GM19238 (cell line): ENCODE measurements around the gene GTSE1.

Experiments
- DNase-seq: peaks from one replicate; pipeline ENCODE4 v3.0.0; 2011; ENCODE audit warnings: low spot score; ENCODE audit not compliant: insufficient read length

GTSE1 gene

DNA sequence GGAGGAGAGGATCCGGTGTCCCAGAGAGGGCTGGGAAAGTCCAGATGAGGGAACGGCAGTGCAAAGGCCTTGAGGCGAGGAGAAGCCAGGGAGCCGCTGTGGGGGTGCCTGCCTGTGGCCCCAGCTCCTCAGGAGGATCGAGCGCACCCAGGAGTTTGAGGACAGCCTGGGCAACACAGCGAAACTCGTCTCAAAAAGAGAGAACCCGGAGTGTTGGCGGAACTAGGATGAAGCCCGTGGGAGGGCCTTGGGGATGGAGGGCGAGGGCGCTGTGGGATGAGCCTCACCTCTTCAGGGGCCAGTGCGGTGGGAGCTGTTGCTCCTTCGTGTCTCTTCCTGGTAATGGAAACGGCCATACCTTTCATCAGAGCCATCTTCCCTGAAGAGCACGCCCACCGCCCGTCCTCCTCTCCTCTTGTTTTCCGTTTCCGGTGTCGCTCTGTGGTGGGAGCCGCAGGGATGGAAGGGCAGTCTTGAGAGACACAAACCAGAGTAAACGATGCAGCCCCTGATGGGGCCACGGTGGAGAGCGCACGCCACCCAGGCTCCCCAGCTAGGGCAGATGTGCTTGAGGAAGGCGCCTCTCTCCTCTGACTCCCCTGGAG is 54.6 kb downstream of the GTSE1 start:
- DNase-seq: no peak

DNA sequence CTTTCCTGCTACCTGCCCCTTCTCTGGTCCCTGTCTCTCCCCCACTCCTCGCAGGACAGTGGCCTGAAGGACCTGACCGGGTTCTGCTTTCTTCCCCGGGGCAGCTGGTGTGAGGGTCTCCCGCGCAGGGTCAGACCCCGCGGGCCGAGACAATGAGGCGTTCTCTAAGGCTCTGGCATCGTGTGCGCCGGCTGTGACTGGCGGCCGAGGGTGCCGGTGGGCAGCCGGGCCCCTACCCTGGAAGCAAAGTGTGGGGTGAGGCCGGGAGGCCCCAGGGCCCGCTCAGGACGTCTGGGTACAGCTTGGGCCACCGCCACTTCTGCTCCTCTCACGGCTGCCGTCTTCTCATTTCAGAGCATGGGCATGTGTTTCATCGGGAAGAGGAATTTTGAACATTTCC is 55.1 kb downstream of the GTSE1 start:
- no peak for DNase-seq

DNA sequence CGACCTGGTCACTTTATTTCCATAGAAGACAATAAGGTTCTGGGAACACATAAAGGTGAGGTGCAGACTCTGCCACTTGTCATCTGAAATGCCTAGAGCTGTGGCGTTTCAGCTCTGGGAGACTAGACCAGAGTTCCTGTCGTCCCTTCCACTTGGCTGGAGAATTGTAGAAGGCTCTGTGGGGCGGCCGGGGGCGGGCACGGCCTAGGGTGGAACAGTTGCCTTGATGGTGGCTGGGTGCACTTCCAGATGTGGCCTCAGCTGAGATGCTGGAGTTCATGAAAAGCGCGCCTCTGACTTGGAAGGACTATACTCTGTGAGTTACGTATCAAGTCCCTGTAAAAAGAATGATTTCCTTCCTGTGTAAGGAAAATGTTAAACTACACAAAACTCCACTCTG is 55.6 kb downstream of the GTSE1 start:
- DNase-seq: no peak

- no peak for DNase-seq
These were observed 56.2 kb downstream of the GTSE1 start for GRCh38 chr22:46352691-46353386.

DNA sequence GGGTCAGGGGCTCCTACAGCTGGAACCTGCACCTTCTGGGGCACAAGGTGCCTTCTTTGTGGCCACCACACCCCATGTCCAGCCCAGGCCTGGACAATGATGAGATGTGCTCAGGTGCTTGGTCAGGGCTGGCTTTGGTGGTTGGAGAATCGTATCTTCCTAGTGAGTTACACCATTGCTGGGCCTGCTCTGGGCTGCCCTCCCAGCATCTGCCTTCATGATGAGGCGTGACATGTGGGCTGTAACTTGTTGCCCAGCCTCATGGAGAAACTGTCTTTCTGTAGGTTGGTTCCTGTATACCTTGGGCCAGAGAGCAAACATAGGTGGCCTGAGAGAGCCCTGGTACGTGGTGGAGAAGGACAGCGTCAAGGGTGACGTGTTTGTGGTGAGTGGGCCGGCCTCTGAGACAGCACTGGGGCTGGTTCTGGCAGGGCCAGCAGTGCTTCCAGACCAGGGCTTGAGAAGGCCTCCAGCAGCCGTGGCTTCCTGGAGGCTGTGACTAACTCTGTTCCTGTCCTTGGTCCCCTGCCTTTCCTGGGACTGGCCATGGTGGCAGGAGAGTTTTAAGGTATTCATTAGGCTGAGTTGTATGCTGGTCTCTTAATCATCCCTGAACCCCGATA is 56.9 kb downstream of the GTSE1 start:
- DNase-seq: no peak

DNA sequence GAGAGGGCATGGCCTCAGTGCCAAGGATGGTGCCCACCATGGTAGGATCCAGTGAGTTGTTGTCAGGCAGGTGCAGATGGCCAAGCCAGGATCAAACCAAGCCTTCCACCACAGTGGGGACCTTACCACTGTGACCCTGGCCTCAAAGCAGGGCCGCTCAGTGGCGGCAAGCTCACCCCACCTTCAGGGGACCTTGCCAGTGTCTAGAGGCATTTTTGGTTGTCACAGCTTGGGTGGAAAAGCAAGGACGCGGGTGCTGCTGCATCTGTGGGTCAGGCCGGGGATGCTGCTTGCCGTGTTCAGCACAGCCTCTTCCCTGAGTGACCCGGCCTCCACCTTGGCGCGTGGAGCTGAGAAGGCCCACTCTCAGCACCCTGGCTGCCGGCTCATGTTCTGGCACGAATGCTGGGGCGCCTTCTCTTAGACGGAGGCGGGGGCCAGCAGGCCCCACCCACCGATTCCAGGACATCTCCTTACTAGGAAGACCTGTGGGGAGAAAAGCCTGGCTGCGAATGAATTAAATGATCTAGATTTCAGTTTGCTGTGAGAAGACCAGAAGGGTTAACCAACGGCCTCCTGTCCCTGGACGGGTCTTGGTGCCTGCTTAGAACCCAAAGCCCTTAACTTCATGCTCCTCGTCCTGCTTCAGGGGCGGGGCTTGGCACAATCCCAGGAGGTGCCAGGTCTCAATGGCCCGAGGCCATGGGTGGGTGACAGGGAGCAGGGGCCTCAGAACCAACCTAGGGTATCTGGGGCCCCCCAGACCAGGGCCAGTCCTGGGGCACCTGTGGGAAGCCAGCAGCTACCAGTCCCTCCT is 57.7 kb downstream of the GTSE1 start:
- DNase-seq: no peak

DNA sequence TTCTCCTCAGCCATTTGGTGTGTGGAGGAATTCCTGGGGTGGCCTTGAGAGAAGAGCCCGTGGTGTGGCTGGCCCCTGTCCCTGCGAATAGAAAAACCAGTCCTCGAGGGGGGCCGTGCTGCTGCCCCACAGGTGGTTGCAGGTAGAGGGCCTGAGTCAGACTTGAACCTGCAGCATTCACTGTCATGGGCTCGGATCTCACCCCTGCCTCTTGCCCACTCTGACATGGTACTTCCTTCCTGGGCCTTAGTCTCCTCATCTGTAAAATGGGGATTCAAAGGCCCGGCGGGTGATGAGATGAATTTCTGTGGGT is 58.3 kb downstream of the GTSE1 start:
- DNase-seq: no peak

GRCh38 chr22:46355369-46355995 is 58.8 kb downstream of the GTSE1 start:
- peak; percentile 69 for DNase-seq

DNA sequence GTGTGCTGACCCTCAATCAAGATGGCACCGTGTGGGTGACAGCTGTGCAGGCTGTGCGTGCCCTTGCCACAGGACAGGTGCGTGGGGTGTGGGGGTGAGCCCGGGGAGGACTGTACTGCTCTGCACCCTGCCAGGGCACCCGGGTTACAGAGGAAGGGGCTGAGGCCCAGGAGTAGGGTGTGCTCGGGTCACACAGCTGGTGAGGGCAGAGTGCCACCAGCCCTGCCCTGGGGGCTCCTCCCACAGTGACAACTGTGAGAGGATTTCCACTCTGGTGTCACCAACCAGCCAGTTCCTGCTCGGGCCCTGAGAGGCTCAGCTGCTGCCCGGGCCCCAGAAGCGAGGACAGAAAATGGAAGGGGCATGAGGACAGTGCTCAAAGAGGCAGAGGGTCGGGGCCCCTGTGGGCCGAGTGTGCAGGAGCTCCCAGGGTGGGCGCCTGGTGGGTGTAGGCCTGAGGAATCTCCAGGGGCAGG is 59.4 kb downstream of the GTSE1 start:
- DNase-seq: no peak

DNA sequence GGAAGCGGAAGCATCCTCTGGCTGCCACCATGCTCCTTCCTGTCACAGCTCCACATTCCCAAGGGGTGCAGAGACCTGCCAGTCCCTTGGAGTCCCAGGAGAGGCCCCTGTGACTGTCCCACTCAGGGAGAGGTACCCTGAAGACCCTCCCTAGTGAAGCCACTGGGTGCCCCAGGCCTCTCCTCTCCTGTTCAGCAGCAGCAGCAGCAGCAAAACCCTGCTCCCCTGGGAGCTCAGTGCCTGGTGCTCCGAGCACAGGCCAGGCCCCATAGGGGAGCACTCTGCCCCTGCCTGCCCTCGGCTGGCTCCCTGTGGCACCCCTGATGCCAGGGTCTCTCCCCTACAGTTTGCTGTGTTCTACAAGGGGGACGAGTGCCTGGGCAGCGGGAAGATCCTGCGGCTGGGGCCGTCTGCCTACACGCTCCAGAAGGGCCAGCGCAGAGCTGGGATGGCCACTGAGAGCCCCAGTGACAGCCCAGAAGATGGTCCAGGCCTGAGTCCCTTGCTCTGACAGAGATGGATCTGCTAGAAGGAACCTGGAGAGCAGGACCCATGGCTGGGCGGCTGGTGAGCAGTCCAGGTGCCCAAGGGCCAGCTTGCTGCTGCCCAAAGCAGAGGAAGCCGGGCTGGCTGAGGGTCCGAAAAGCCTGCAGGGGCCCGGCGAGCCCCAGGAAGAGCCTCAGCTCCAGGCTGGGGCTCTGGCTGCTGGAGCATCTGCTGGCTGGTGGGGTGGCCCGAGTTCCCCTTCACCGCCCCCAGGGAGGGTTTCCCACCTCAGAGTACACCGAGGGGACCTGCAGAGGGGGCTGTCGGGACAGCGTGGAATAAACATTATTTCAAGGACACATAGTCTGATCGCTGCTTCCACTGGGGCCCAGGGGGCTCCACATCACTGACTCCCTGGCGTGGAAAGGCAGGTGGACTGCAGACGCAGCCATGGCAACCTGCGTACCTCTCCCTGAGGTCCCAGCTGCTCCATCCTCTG is 60.1 kb downstream of the GTSE1 start:
- no peak for DNase-seq

DNA sequence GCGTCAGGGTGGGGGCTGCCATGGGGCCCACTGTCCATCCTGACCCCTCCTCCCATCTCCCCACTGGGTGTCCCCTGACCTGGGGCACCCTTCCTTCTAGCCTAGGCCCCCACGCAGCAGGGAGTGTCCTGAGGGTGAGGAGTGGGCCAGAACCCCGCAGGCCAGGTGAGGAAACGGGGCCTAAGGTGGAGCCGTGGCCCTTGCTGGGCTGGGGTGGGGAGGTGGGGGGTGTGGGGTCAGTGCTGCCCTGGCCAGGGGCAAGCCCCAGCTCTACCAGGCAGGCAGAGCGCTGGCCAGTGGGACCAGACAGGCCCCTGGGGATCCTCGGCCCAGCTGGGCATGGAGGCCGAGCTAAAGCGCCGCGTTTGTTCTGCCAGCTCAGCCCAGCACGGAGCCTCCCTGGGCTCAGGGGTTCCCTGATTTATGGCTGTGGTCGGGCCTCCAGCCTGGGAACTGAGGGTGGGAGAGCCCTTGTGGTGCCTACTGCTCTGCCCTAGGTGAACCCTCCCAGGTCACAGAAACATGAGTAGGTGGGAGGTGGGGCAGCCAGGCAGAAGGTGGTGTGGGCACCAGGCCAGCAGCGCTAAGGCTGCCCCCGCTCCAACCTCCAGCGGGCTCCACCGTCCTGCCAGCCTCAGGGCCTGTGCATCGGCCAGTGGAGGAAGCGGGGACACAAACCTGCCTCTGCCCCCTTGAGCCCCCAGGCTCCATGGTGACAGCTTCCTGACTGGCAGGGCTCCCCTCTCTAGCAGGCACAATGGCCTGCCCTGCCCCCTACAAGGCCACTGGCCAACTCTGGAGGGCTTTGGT is 61.2 kb downstream of the GTSE1 start:
- DNase-seq: no peak

GRCh38 chr22:46358766-46359165 is 62.1 kb downstream of the GTSE1 start:
- no peak for DNase-seq

- no peak for DNase-seq
These were observed 62.7 kb downstream of the GTSE1 start for GRCh38 chr22:46359362-46359761.

DNA sequence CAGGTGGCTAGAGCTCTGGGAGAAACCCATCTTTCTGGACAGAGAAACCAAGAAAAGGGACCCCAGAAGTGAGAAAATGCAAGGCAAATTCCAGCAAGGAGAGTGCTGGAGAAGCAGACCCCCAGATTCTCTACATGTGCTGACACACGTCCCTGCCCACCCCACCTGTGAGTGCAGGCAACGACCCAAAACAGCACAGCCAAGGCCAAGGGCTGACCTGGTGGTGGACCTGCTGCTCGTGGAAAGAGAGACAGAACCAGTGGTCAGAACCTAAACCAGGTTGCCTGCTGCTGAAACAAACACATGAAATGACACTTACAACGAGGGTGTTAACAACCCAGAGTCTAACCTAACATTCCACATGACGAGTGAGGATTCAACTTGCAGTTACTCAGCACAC is 63.4 kb downstream of the GTSE1 start:
- DNase-seq: no peak

- DNase-seq: no peak
These were observed 64.2 kb downstream of the GTSE1 start for GRCh38 chr22:46360891-46361290.

- no peak for DNase-seq
These were observed 65.1 kb downstream of the GTSE1 start for GRCh38 chr22:46361826-46362202.

GRCh38 chr22:46362203-46362933 is 65.7 kb downstream of the GTSE1 start:
- DNase-seq: no peak

DNA sequence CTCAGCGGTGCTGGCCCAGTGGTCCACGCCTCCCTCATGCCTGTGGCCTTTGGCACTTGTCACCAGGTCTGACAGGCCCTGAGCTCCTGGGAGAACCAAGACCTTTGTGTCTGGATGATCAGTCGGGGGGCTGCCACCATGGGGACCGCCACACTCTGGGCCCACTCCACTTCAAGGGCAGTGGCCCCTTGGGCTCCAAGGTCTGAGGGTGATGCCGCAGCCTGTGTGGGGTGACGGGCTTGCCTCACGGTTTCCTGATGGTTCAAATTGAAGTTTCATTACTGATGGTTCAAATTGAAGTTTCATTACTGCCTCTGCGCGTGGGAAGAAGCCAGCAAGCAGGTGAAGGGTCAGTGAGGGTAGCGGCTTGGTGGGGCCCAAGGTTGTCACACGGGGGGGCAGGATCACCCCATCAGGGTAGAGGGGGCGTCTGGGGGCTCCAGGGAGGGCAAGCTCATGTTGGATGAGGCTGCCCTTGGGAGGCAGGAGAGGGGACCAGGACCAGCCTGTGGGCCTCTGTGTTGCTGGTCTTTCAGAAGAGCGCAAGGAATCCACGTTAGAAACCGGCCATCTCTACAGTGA is 66.4 kb downstream of the GTSE1 start:
- DNase-seq: no peak
